Measurements from ENCODE around the gene HINT1. TPM values are rescaled to one million over a fixed set of nuclear protein-coding genes. Genes with fewer than 3 reads are reported as not detected.
A peak's percentile ranks its signal among the peaks of the same experiment; 100 is the strongest.

The HINT1 gene
- total RNA-seq, 1 donor from 2014 or later = 194 TPM

GRCh38 chr5:131182839-131183238 is 17.8 kb upstream of the HINT1 start:
- ATAC-seq (ENCODE audit: poor library complexity) (no peak), DNase-seq (no peak)
- intact Hi-C loops (cut with DNase I) = no loop called here

GRCh38 chr5:131180407-131180806 is 15.4 kb upstream of the HINT1 start:
- no peak for DNase-seq
- no peak for ATAC-seq (ENCODE audit: poor library complexity)
- intact Hi-C loops (cut with DNase I) = no loop called here

GRCh38 chr5:131171276-131171810 is 6.3 kb upstream of the HINT1 start:
- ATAC-seq (ENCODE audit: poor library complexity) (peak; percentile 6), DNase-seq (no peak)
- intact Hi-C loops (cut with DNase I) = loop anchor here (5.0 kb wide), 1 partner anchor 91 kb away; the partner anchor contains the start of gene CDC42SE2

- ATAC-seq (ENCODE audit: poor library complexity) = peak; percentile 99
- intact Hi-C loops (cut with DNase I) = loop anchor here (5.0 kb wide), 1 partner anchor 92 kb away; the partner anchor contains the start of gene CDC42SE2
- DNase-seq = peak; percentile 96
Observed at GRCh38 chr5:131170540-131171275, 5.7 kb upstream of the HINT1 start, which contains the start of gene LYRM7. Gene LYRM7, plus strand, starts transcription at chr5:131170944. Its CDS starts 77 bp downstream, at chr5:131171021.

- intact Hi-C loops (cut with DNase I) = loop anchor here (5.0 kb wide), 1 partner anchor 92 kb away; the partner anchor contains the start of gene CDC42SE2
- no peak for ATAC-seq (ENCODE audit: poor library complexity)
Observed at GRCh38 chr5:131169810-131170539, 4.9 kb upstream of the HINT1 start.

GRCh38 chr5:131167615-131168014 is 2.6 kb upstream of the HINT1 start:
- no peak for DNase-seq
- no peak for ATAC-seq (ENCODE audit: poor library complexity)
- intact Hi-C loops (cut with DNase I) = no loop called here

More at GRCh38 chr5:131169810-131170539, 4.9 kb upstream of the HINT1 start:
- no peak for DNase-seq

- ATAC-seq (ENCODE audit: poor library complexity) (peak; percentile 87), DNase-seq (peak; percentile 78)
- intact Hi-C loops (cut with DNase I) = no loop called here
Observed at GRCh38 chr5:131164191-131165118, 601 bp downstream of the HINT1 start.

GRCh38 chr5:131163276-131164119 is 1.6 kb downstream of the HINT1 start:
- DNase-seq = no peak
- no peak for ATAC-seq (ENCODE audit: poor library complexity)
- intact Hi-C loops (cut with DNase I) = no loop called here

- DNase-seq (no peak), ATAC-seq (ENCODE audit: poor library complexity) (no peak)
- intact Hi-C loops (cut with DNase I) = no loop called here
Observed at GRCh38 chr5:131160134-131160533, 4.9 kb downstream of the HINT1 start.

- no peak for DNase-seq
- ATAC-seq (ENCODE audit: poor library complexity) = no peak
- intact Hi-C loops (cut with DNase I) = no loop called here
Observed at GRCh38 chr5:131156957-131157356, 8.1 kb downstream of the HINT1 start.

- ATAC-seq (ENCODE audit: poor library complexity) = no peak
- no peak for DNase-seq
- intact Hi-C loops (cut with DNase I) = no loop called here
Observed at GRCh38 chr5:131156385-131156784, 8.7 kb downstream of the HINT1 start.

GRCh38 chr5:131151216-131151615 is 13.8 kb downstream of the HINT1 start:
- no peak for DNase-seq
- intact Hi-C loops (cut with DNase I) = no loop called here
- ATAC-seq (ENCODE audit: poor library complexity) = no peak

GRCh38 chr5:131150408-131150807 is 14.6 kb downstream of the HINT1 start:
- intact Hi-C loops (cut with DNase I) = no loop called here
- ATAC-seq (ENCODE audit: poor library complexity) (no peak), DNase-seq (no peak)

GRCh38 chr5:131148835-131149234 is 16.2 kb downstream of the HINT1 start:
- ATAC-seq (ENCODE audit: poor library complexity) (peak; percentile 66), DNase-seq (no peak)
- intact Hi-C loops (cut with DNase I) = no loop called here

- intact Hi-C loops (cut with DNase I) = no loop called here
- ATAC-seq (ENCODE audit: poor library complexity) = no peak
- DNase-seq = no peak
Observed at GRCh38 chr5:131147258-131147657, 17.8 kb downstream of the HINT1 start.

GRCh38 chr5:131142970-131143617 is 22.0 kb downstream of the HINT1 start:
- ATAC-seq (ENCODE audit: poor library complexity) (no peak), DNase-seq (no peak)
- intact Hi-C loops (cut with DNase I) = no loop called here

- intact Hi-C loops (cut with DNase I) = no loop called here
- ATAC-seq (ENCODE audit: poor library complexity) (no peak), DNase-seq (no peak)
Observed at GRCh38 chr5:131139321-131139720, 25.7 kb downstream of the HINT1 start.

Measured in Right ventricle myocardium superior (tissue), 1 donor.